Measurements from ENCODE around the gene CHRDL2. TPM values are rescaled to one million over a fixed set of nuclear protein-coding genes. Genes with fewer than 3 reads are reported as not detected.

CHRDL2 gene
- 0.10 TPM for polyA plus RNA-seq (2013, experiment 1 of 2)
- not detected for polyA plus RNA-seq (2013, experiment 2 of 2)

GRCh38 chr11:74731301-74732094 is at the start of gene CHRDL2:
TSS of gene CHRDL2 (minus strand) at chr11:74731426. CDS start at chr11:74730888, 538 bp downstream.
- Histone ChIP-seq H3K4me3 (ENCODE audit: low read length) (peak within 1 kb of the TSS; percentile 56), H3K9ac (ENCODE audit: low read depth, low read length) (peak within 1 kb of the TSS; percentile 61), H3K36me3 (ENCODE audit: insufficient read depth, low read length) (no peaks in the 10 kb centered on the region), H3K27ac (ENCODE audit: low read depth, low read length) (no peak within 1 kb of the TSS), H3K4me1 (ENCODE audit: insufficient read depth, low read length) (no peaks in the 10 kb centered on the region), H3K27me3 (ENCODE audit: insufficient read depth, low read length) (peaks cover 78% of the 10 kb centered on the region), H3K9me3 (ENCODE audit: insufficient read depth, low read depth, low read length) (no peaks in the 10 kb centered on the region)
- 12% methylated on average over 67 of the region's 69 CpGs for WGBS

GRCh38 chr11:74780248-74781005 is 49.2 kb upstream of the CHRDL2 start:
- Histone ChIP-seq H3K27me3 (ENCODE audit: insufficient read depth, low read length) (no peaks in the 10 kb centered on the region), H3K27ac (ENCODE audit: low read depth, low read length) (no peak overlapping the region), H3K4me1 (ENCODE audit: insufficient read depth, low read length) (no peaks in the 10 kb centered on the region), H3K9ac (ENCODE audit: low read depth, low read length) (no peak overlapping the region), H3K4me3 (ENCODE audit: low read length) (no peak overlapping the region), H3K9me3 (ENCODE audit: insufficient read depth, low read depth, low read length) (no peaks in the 10 kb centered on the region), H3K36me3 (ENCODE audit: insufficient read depth, low read length) (no peaks in the 10 kb centered on the region)
- WGBS: 94% methylated on average over 4 of the region's 4 CpGs

GRCh38 chr11:74778581-74778980 is 47.4 kb upstream of the CHRDL2 start:
- Histone ChIP-seq H3K27me3 (ENCODE audit: insufficient read depth, low read length) (no peaks in the 10 kb centered on the region), H3K4me3 (ENCODE audit: low read length) (no peak overlapping the region)
- 97% methylated on average over 6 of the region's 6 CpGs for WGBS

GRCh38 chr11:74777877-74778276 is 46.7 kb upstream of the CHRDL2 start:
- H3K4me1 ChIP-seq (ENCODE audit: insufficient read depth, low read length): no peaks in the 10 kb centered on the region
- no peaks in the 10 kb centered on the region for H3K27me3 ChIP-seq (ENCODE audit: insufficient read depth, low read length)
- WGBS: 91% methylated on average over 3 of the region's 4 CpGs
- H3K9me3 ChIP-seq (ENCODE audit: insufficient read depth, low read depth, low read length): no peaks in the 10 kb centered on the region
- H3K4me3 ChIP-seq (ENCODE audit: low read length): no peak overlapping the region
- H3K9ac ChIP-seq (ENCODE audit: low read depth, low read length): no peak overlapping the region
- no peaks in the 10 kb centered on the region for H3K36me3 ChIP-seq (ENCODE audit: insufficient read depth, low read length)
- no peak overlapping the region for H3K27ac ChIP-seq (ENCODE audit: low read depth, low read length)

More at GRCh38 chr11:74778581-74778980, 47.4 kb upstream of the CHRDL2 start:
- Histone ChIP-seq H3K4me1 (ENCODE audit: insufficient read depth, low read length) (no peaks in the 10 kb centered on the region), H3K9me3 (ENCODE audit: insufficient read depth, low read depth, low read length) (no peaks in the 10 kb centered on the region), H3K36me3 (ENCODE audit: insufficient read depth, low read length) (no peaks in the 10 kb centered on the region), H3K27ac (ENCODE audit: low read depth, low read length) (no peak overlapping the region), H3K9ac (ENCODE audit: low read depth, low read length) (no peak overlapping the region)

- no peaks in the 10 kb centered on the region for H3K27me3 ChIP-seq (ENCODE audit: insufficient read depth, low read length)
- no peak overlapping the region for H3K9ac ChIP-seq (ENCODE audit: low read depth, low read length)
- no peak overlapping the region for H3K4me3 ChIP-seq (ENCODE audit: low read length)
- H3K4me1 ChIP-seq (ENCODE audit: insufficient read depth, low read length): no peaks in the 10 kb centered on the region
- H3K27ac ChIP-seq (ENCODE audit: low read depth, low read length): no peak overlapping the region
- H3K9me3 ChIP-seq (ENCODE audit: insufficient read depth, low read depth, low read length): no peaks in the 10 kb centered on the region
- H3K36me3 ChIP-seq (ENCODE audit: insufficient read depth, low read length): no peaks in the 10 kb centered on the region
Observed at GRCh38 chr11:74777038-74777437, 45.8 kb upstream of the CHRDL2 start.

GRCh38 chr11:74776546-74776945 is 45.3 kb upstream of the CHRDL2 start:
- H3K36me3 ChIP-seq (ENCODE audit: insufficient read depth, low read length): no peaks in the 10 kb centered on the region
- H3K27ac ChIP-seq (ENCODE audit: low read depth, low read length): no peak overlapping the region
- H3K9ac ChIP-seq (ENCODE audit: low read depth, low read length): no peak overlapping the region
- no peaks in the 10 kb centered on the region for H3K4me1 ChIP-seq (ENCODE audit: insufficient read depth, low read length)
- H3K9me3 ChIP-seq (ENCODE audit: insufficient read depth, low read depth, low read length): no peaks in the 10 kb centered on the region
- no peak overlapping the region for H3K4me3 ChIP-seq (ENCODE audit: low read length)
- H3K27me3 ChIP-seq (ENCODE audit: insufficient read depth, low read length): no peaks in the 10 kb centered on the region

GRCh38 chr11:74775762-74776161 is 44.5 kb upstream of the CHRDL2 start:
- Histone ChIP-seq H3K27ac (ENCODE audit: low read depth, low read length) (no peak overlapping the region), H3K4me3 (ENCODE audit: low read length) (no peak overlapping the region), H3K4me1 (ENCODE audit: insufficient read depth, low read length) (no peaks in the 10 kb centered on the region), H3K9me3 (ENCODE audit: insufficient read depth, low read depth, low read length) (no peaks in the 10 kb centered on the region), H3K9ac (ENCODE audit: low read depth, low read length) (no peak overlapping the region), H3K36me3 (ENCODE audit: insufficient read depth, low read length) (no peaks in the 10 kb centered on the region), H3K27me3 (ENCODE audit: insufficient read depth, low read length) (no peaks in the 10 kb centered on the region)
- 100% methylated on average over 1 of the region's 1 CpG for WGBS

- no peaks in the 10 kb centered on the region for H3K36me3 ChIP-seq (ENCODE audit: insufficient read depth, low read length)
- H3K9ac ChIP-seq (ENCODE audit: low read depth, low read length): no peak overlapping the region
- H3K4me1 ChIP-seq (ENCODE audit: insufficient read depth, low read length): no peaks in the 10 kb centered on the region
- H3K4me3 ChIP-seq (ENCODE audit: low read length): no peak overlapping the region
- no peaks in the 10 kb centered on the region for H3K9me3 ChIP-seq (ENCODE audit: insufficient read depth, low read depth, low read length)
- H3K27ac ChIP-seq (ENCODE audit: low read depth, low read length): no peak overlapping the region
- no peaks in the 10 kb centered on the region for H3K27me3 ChIP-seq (ENCODE audit: insufficient read depth, low read length)
Observed at GRCh38 chr11:74773476-74773875, 42.2 kb upstream of the CHRDL2 start.

GRCh38 chr11:74771139-74771538 is 39.9 kb upstream of the CHRDL2 start:
- Histone ChIP-seq H3K36me3 (ENCODE audit: insufficient read depth, low read length) (no peaks in the 10 kb centered on the region), H3K9ac (ENCODE audit: low read depth, low read length) (no peak overlapping the region), H3K4me3 (ENCODE audit: low read length) (no peak overlapping the region), H3K27me3 (ENCODE audit: insufficient read depth, low read length) (no peaks in the 10 kb centered on the region), H3K4me1 (ENCODE audit: insufficient read depth, low read length) (no peaks in the 10 kb centered on the region), H3K9me3 (ENCODE audit: insufficient read depth, low read depth, low read length) (no peaks in the 10 kb centered on the region), H3K27ac (ENCODE audit: low read depth, low read length) (no peak overlapping the region)
- WGBS: 97% methylated on average over 3 of the region's 3 CpGs

- WGBS: 91% methylated on average over 4 of the region's 5 CpGs
- Histone ChIP-seq H3K9ac (ENCODE audit: low read depth, low read length) (no peak overlapping the region), H3K4me1 (ENCODE audit: insufficient read depth, low read length) (no peaks in the 10 kb centered on the region), H3K27ac (ENCODE audit: low read depth, low read length) (no peak overlapping the region), H3K4me3 (ENCODE audit: low read length) (no peak overlapping the region), H3K9me3 (ENCODE audit: insufficient read depth, low read depth, low read length) (no peaks in the 10 kb centered on the region), H3K36me3 (ENCODE audit: insufficient read depth, low read length) (no peaks in the 10 kb centered on the region), H3K27me3 (ENCODE audit: insufficient read depth, low read length) (no peaks in the 10 kb centered on the region)
Observed at GRCh38 chr11:74770456-74770855, 39.2 kb upstream of the CHRDL2 start.

- Histone ChIP-seq H3K9ac (ENCODE audit: low read depth, low read length) (no peak overlapping the region), H3K27ac (ENCODE audit: low read depth, low read length) (no peak overlapping the region), H3K4me3 (ENCODE audit: low read length) (no peak overlapping the region), H3K9me3 (ENCODE audit: insufficient read depth, low read depth, low read length) (no peaks in the 10 kb centered on the region), H3K27me3 (ENCODE audit: insufficient read depth, low read length) (no peaks in the 10 kb centered on the region), H3K36me3 (ENCODE audit: insufficient read depth, low read length) (no peaks in the 10 kb centered on the region), H3K4me1 (ENCODE audit: insufficient read depth, low read length) (no peaks in the 10 kb centered on the region)
- WGBS: 94% methylated on average over 2 of the region's 2 CpGs
Observed at GRCh38 chr11:74769055-74769707, 38.0 kb upstream of the CHRDL2 start.

All from HUES64 (cell line).